Stimulated activated CD8-positive, alpha-beta memory T cell treated with anti-CD3 and anti-CD28 coated beads, Interleukin-4, amount 100 ng/mL, for 48 hours (primary cell): ENCODE measurements around the gene ELOVL7.
"Not testable (repeated sequence)": the region's sequence is repeated elsewhere in the genome, so short reads cannot be mapped to it uniquely, and the experiment has no call there.

Experiments
- DNase-seq: peaks from one replicate; pipeline ENCODE4 v3.0.0-alpha.2; 2020

ELOVL7 gene

DNA sequence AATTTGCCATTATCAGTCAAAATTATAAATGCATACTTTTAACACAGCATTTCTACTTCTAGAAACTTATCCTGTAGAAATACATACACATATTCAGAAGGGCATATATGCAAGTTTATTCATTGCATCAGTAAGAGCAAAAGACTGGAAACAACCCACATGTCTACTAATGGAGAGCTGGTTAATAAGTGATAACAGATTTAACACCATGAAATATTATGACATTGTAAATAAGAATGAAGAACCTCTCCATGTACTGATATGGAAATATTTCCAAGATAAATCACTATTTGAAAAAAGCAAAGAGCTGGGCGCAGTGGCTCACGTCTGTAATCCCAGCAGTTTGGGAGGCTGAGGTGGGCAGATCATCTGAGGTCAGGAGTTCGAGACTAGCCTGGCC lies 54.5 kb downstream of the ELOVL7 start:
- DNase-seq: no peak

DNA sequence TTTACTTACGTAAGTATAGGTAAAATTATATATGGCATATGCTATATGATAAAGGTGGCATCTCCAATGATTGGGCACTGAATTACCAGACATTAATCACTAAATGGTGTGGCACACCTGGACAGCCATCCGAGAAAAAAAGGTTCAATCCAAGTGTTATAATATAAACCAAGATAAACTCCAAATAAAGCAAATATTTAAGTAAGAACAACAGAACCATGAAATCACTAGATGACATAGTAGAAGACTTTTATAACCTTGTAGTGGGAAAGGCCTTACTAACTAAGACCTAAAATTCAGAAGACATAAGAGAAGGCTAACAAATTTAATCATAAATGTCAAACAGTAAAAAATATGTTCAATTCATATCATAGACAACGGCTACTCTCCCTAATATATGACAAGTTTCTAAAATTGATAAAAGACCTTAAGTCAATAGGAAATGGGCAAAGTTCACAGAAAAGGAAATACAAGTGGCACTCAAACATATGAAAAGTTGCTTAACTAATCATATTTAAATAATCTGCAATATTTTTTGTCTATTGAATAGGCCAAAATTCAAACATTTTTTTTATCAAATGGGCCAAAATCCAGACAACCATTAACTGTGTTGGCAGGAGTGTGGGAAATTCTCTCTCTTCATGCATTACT lies 55.1 kb downstream of the ELOVL7 start:
- DNase-seq: no peak

GRCh38 chr5:60779466-60779865 lies 64.6 kb downstream of the ELOVL7 start:
- no peak for DNase-seq

GRCh38 chr5:60776343-60776742 lies 67.7 kb downstream of the ELOVL7 start:
- no peak for DNase-seq

DNA sequence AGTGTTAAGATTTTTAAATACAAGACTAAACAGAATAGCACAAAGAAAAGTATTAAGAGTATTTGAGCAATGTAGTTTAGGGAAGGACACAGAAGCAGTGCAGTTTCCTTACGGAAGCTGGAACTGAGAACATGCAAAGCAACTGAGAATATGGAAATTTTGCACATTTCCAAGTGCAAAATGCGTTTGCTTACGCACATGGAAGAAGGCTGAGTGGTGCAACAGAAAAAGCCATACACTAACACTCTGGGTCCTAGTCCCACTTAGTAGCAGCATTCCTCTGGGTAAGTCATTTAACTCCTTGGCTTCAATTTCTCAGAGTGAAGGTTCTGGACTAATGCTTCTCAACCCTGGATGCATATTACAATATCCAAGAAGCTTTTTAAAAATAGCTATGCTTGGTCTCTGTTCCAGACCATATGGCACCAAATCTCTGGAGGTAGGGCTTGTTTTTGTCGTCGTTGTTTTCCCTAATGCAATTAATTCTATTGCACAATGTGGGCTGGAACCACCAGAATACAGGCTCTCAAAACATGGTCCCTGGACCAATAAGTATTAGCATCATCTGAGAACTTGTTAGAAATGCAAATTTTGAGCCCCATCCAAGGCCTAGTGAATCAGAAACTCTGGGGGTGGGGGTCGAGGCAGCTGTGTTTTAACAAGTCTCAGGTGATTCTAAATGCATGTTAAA lies 78.9 kb downstream of the ELOVL7 start:
- no peak for DNase-seq

DNA sequence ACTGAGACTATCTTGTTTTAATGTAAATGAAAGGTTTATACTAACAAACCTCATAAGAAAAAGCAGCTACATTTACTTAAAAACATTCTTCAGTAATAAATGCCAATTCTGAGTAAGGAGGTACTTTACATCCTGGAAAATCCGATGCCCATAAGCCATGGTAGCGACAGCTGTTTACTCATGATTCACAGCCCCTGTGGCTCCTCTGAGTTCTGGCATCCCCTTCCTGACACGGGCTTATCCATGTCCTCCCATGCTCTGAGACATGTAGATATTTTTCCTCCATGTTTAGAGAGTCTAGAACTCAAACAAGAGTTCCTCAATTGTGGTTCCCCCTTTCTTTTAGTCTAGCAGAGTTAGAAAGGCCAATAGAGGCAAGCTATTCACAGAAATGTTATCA lies 81.0 kb downstream of the ELOVL7 start:
- no peak for DNase-seq

DNA sequence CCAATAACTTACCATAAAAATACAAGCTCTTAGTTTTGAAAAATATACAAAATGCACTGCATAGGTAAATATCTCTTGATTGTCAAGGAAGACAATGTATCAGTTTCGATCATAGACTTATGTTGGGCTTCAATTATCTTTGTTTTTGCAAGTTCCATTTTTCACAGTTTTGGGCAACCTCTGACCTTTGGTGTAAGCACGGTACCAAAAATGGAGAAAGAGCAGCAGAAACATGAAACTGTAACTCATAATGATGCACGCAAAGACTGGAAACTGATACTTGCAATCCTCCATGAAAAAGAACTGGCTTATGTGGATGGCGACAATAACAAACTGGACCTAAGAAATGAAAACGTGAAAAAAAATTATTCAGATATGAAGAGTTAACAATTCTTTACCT lies 89.6 kb downstream of the ELOVL7 start:
- no peak for DNase-seq

GRCh38 chr5:60744682-60745081 lies 99.4 kb downstream of the ELOVL7 start:
- no peak for DNase-seq

- no peak for DNase-seq
These were observed 100.4 kb downstream of the ELOVL7 start for GRCh38 chr5:60743511-60744314.

- DNase-seq: no peak
These were observed 103.7 kb downstream of the ELOVL7 start for GRCh38 chr5:60740322-60740721.

DNA sequence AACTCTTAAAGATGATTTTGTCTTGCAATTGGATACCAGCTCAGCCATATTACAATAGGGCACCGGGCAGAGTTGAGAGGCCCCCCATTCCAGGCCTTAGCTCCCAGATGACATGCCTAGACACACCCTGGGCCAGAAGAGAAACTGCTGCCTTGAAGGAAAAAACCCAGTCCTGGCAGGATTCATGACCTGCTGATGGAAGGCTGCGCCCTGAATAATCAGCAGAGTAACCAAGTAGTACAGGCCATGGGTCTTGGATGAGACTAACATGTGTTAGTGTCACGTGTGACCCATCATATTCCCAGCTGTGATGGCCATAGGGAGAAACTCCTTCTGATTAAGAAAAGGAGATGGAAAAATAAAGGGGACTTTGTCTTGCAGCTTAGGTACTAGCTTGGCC lies 105.1 kb downstream of the ELOVL7 start:
- DNase-seq: no peak

GRCh38 chr5:60738461-60738860 lies 105.6 kb downstream of the ELOVL7 start:
- DNase-seq: no peak

GRCh38 chr5:60730858-60731257 lies 113.2 kb downstream of the ELOVL7 start:
- DNase-seq: not testable (repeated sequence)

GRCh38 chr5:60727033-60727679 lies 116.9 kb downstream of the ELOVL7 start:
- no peak for DNase-seq

- DNase-seq: no peak
These were observed 119.9 kb downstream of the ELOVL7 start for GRCh38 chr5:60724126-60724525.

DNA sequence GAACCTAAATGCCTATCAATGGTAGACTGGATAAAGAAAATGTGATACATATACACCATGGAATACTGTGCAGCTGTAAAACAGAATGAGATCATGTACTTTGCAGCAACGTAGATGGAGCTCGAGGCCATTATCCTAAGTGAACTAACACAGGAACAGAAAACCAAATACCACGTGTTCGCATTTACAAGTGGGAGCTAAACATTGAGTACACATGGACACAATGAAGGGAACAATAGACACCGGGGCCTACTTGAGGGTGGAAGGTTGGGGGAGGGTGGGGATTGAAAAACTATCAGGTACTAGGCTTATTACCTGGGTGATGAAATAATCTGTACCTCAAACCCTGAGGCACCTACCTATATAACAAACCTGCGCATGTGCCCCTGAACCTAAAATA lies 121.7 kb downstream of the ELOVL7 start:
- DNase-seq: no peak

DNA sequence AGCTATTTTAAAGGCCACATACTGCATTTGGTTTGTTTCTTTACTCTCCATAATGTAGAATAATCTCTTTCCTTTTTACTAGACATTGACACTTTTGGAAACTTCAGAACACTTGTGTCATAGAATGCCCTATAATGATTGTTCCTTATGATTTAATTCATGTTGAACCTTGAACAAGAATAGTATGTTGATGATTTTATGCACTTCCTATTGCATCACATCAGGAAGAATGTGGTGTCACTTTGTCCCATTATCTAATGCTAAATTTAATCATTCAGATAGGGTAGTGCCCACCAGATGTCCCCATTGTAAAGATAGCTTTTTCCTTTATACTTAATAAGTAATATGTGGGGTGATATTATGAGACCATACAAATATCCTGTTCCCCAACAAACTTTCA lies 124.7 kb downstream of the ELOVL7 start:
- DNase-seq: no peak

DNA sequence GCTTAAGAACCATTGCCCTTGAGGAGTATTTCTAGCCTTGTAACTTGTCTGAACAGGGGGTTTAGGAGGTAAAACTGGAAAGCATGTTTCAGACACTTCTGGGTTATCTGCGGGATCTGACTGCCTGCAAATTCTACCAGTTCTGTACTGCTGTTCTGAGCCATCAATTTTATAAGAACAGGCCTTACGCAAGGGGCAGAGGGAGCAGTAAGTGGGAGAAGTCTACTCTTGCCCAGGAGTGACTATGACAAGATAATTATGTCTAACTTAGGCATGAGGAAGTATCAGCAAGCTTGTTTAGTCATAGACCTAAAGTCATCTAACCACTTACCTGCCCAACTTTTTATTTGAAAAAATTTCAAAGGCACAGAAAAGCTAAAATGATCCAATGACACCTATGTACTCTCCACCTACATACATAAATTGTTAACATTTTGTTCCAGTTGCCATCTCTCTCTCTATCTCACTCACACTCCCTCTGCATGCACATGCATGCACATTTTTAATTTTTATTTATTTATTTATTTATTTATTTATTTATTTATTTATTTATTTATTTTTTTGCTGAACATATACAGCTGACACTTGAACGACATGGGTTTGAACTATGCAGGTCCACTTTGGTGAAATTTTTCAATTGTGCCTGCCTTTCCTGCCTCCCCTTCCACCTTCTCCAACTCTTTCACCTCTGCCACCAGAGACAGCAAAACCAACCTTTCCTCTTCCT lies 125.7 kb downstream of the ELOVL7 start:
- DNase-seq: no peak

GRCh38 chr5:60715201-60715928 lies 128.7 kb downstream of the ELOVL7 start:
- DNase-seq: not testable (repeated sequence)

DNA sequence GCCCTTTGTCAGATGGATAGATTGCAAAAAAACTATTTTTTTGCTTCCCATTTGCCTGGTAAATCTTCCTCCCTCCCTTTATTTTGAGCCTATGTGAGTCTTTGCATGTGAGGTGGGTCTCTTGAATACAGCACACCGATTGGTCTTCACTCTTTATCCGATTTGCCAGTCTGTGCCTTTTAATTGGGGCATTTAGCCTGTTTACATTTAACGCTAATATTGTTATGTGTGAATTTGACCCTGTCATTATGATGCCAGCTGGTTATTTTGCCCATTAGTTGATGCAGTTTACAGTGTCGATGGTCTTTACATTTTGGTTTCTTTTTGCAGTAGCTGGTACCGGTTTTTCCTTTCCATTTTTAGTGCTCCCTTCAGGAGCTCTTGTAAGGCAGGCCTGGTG lies 131.1 kb downstream of the ELOVL7 start:
- DNase-seq: no peak

- DNase-seq: not testable (repeated sequence)
These were observed 132.2 kb downstream of the ELOVL7 start for GRCh38 chr5:60711892-60712291.

DNA sequence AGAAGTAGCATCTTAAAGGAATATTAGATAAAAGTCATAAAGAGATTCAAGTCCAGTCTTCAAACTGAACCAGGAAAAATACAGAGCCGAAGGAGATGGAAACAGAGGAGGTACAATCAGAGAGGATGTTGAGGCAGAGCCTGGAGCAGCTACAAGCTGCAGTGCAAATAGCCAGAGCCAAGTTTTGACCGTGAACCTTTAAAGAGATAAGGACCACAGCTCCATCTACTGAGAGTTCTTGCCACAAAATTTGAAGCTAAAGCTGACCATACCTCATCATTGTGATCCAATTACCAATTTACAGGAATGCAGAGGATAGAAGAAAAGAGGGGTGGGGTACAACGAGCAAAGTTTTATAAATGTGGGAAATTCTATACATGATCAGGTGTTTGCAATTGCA lies 133.7 kb downstream of the ELOVL7 start:
- no peak for DNase-seq
